ENCODE measurements around the gene NCAM1. TPM values are rescaled to one million over a fixed set of nuclear protein-coding genes. Genes with fewer than 3 reads are reported as not detected.

The NCAM1 gene
- polyA plus RNA-seq, 3 donors from 2014 or later = 35.7 to 143 (median 49.1) TPM

GRCh38 chr11:113168354-113169342 is 207.4 kb downstream of the NCAM1 start:
- Mint-ChIP-seq H3K36me3 (peaks cover 0 to 10% (median 5%) of the 10 kb centered on the region in 3 donors), H3K9me3 (no peaks in the 10 kb centered on the region), H3K4me3 (no peak overlapping the region), H3K4me1 (peaks cover 8 to 82% of the 10 kb centered on the region in 2 donors), H3K27me3 (ENCODE audit: low read depth in 3 of 3) (peaks cover 0 to 2% (median 0%) of the 10 kb centered on the region in 3 donors), H3K27ac (peak overlapping the region in 1 of 6 donors; percentile 31)
- no peak for DNase-seq

GRCh38 chr11:113172382-113172951 is 211.2 kb downstream of the NCAM1 start:
- H3K4me1 Mint-ChIP-seq = peaks cover 28 to 95% of the 10 kb centered on the region in 2 donors
- H3K9me3 Mint-ChIP-seq = no peaks in the 10 kb centered on the region
- H3K27ac Mint-ChIP-seq = no peak overlapping the region

GRCh38 chr11:113173126-113173525 is 211.9 kb downstream of the NCAM1 start:
- peaks cover 0 to 2% (median 0%) of the 10 kb centered on the region in 3 donors for H3K27me3 Mint-ChIP-seq (ENCODE audit: low read depth in 3 of 3)
- H3K36me3 Mint-ChIP-seq = peaks cover 0 to 4% (median 2%) of the 10 kb centered on the region in 3 donors
- H3K4me1 Mint-ChIP-seq = peaks cover 33 to 95% of the 10 kb centered on the region in 2 donors
- no peak overlapping the region for H3K4me3 Mint-ChIP-seq
- no peak for DNase-seq
- H3K27ac Mint-ChIP-seq = no peak overlapping the region
- H3K9me3 Mint-ChIP-seq = no peaks in the 10 kb centered on the region

More at GRCh38 chr11:113172382-113172951, 211.2 kb downstream of the NCAM1 start:
- no peaks in the 10 kb centered on the region for H3K27me3 Mint-ChIP-seq (ENCODE audit: low read depth in 3 of 3)
- DNase-seq = no peak
- no peak overlapping the region for H3K4me3 Mint-ChIP-seq
- H3K36me3 Mint-ChIP-seq = peaks cover 0 to 6% (median 4%) of the 10 kb centered on the region in 3 donors

GRCh38 chr11:113174882-113175281 is 213.7 kb downstream of the NCAM1 start:
- Mint-ChIP-seq H3K36me3 (no peaks in the 10 kb centered on the region), H3K4me1 (peaks cover 35 to 91% of the 10 kb centered on the region in 2 donors), H3K27ac (no peak overlapping the region), H3K27me3 (ENCODE audit: low read depth in 3 of 3) (peaks cover 0 to 2% (median 0%) of the 10 kb centered on the region in 3 donors), H3K9me3 (no peaks in the 10 kb centered on the region), H3K4me3 (no peak overlapping the region)
- no peak for DNase-seq

GRCh38 chr11:113176599-113177360 is 215.6 kb downstream of the NCAM1 start:
- H3K4me3 Mint-ChIP-seq = peak overlapping the region in 1 of 5 donors; percentile 20
- H3K27ac Mint-ChIP-seq = peak overlapping the region in 1 of 6 donors; percentile 8
- no peak for DNase-seq
- H3K4me1 Mint-ChIP-seq = peaks cover 36 to 89% of the 10 kb centered on the region in 2 donors
- peaks cover 0 to 2% (median 0%) of the 10 kb centered on the region in 3 donors for H3K27me3 Mint-ChIP-seq (ENCODE audit: low read depth in 3 of 3)
- H3K9me3 Mint-ChIP-seq = no peaks in the 10 kb centered on the region
- H3K36me3 Mint-ChIP-seq = no peaks in the 10 kb centered on the region

GRCh38 chr11:113177671-113178070 is 216.5 kb downstream of the NCAM1 start:
- no peak for DNase-seq
- H3K4me1 Mint-ChIP-seq = peaks cover 32 to 87% of the 10 kb centered on the region in 2 donors
- H3K36me3 Mint-ChIP-seq = no peaks in the 10 kb centered on the region
- no peak overlapping the region for H3K4me3 Mint-ChIP-seq
- no peak overlapping the region for H3K27ac Mint-ChIP-seq
- H3K9me3 Mint-ChIP-seq = no peaks in the 10 kb centered on the region
- peaks cover 0 to 2% (median 0%) of the 10 kb centered on the region in 3 donors for H3K27me3 Mint-ChIP-seq (ENCODE audit: low read depth in 3 of 3)

GRCh38 chr11:113178381-113179070 is 217.3 kb downstream of the NCAM1 start:
- H3K4me3 Mint-ChIP-seq = no peak overlapping the region
- peaks cover 32 to 78% of the 10 kb centered on the region in 2 donors for H3K4me1 Mint-ChIP-seq
- H3K27ac Mint-ChIP-seq = peak overlapping the region in 2 of 6 donors; percentile 21 to 64
- H3K36me3 Mint-ChIP-seq = no peaks in the 10 kb centered on the region
- DNase-seq = no peak
- H3K27me3 Mint-ChIP-seq (ENCODE audit: low read depth in 3 of 3) = peaks cover 0 to 2% (median 0%) of the 10 kb centered on the region in 3 donors
- H3K9me3 Mint-ChIP-seq = no peaks in the 10 kb centered on the region

- no peak overlapping the region for H3K4me3 Mint-ChIP-seq
- H3K27me3 Mint-ChIP-seq (ENCODE audit: low read depth in 3 of 3) = peaks cover 0 to 2% (median 0%) of the 10 kb centered on the region in 3 donors
Observed at GRCh38 chr11:113179181-113179704, 218.0 kb downstream of the NCAM1 start.

GRCh38 chr11:113181094-113181493 is 219.9 kb downstream of the NCAM1 start:
- peaks cover 29 to 75% of the 10 kb centered on the region in 2 donors for H3K4me1 Mint-ChIP-seq
- no peak overlapping the region for H3K27ac Mint-ChIP-seq
- no peaks in the 10 kb centered on the region for H3K36me3 Mint-ChIP-seq
- no peak for DNase-seq
- H3K9me3 Mint-ChIP-seq = no peaks in the 10 kb centered on the region
- H3K27me3 Mint-ChIP-seq (ENCODE audit: low read depth in 3 of 3) = peaks cover 0 to 2% (median 0%) of the 10 kb centered on the region in 3 donors
- no peak overlapping the region for H3K4me3 Mint-ChIP-seq

More at GRCh38 chr11:113179181-113179704, 218.0 kb downstream of the NCAM1 start:
- no peak for DNase-seq
- peaks cover 30 to 77% of the 10 kb centered on the region in 2 donors for H3K4me1 Mint-ChIP-seq
- H3K27ac Mint-ChIP-seq = no peak overlapping the region
- H3K36me3 Mint-ChIP-seq = no peaks in the 10 kb centered on the region
- no peaks in the 10 kb centered on the region for H3K9me3 Mint-ChIP-seq

- H3K9me3 Mint-ChIP-seq = no peaks in the 10 kb centered on the region
- no peaks in the 10 kb centered on the region for H3K36me3 Mint-ChIP-seq
- no peak overlapping the region for H3K27ac Mint-ChIP-seq
- peaks cover 0 to 2% (median 0%) of the 10 kb centered on the region in 3 donors for H3K27me3 Mint-ChIP-seq (ENCODE audit: low read depth in 3 of 3)
- no peak overlapping the region for H3K4me3 Mint-ChIP-seq
- no peak for DNase-seq
- peaks cover 28 to 75% of the 10 kb centered on the region in 2 donors for H3K4me1 Mint-ChIP-seq
Observed at GRCh38 chr11:113182288-113182687, 221.1 kb downstream of the NCAM1 start.

- H3K36me3 Mint-ChIP-seq = peaks cover 0 to 4% (median 2%) of the 10 kb centered on the region in 3 donors
- no peak overlapping the region for H3K27ac Mint-ChIP-seq
- no peak for DNase-seq
- H3K4me3 Mint-ChIP-seq = no peak overlapping the region
- no peaks in the 10 kb centered on the region for H3K9me3 Mint-ChIP-seq
- H3K4me1 Mint-ChIP-seq = peaks cover 29 to 78% of the 10 kb centered on the region in 2 donors
- no peaks in the 10 kb centered on the region for H3K27me3 Mint-ChIP-seq (ENCODE audit: low read depth in 3 of 3)
Observed at GRCh38 chr11:113184498-113184897, 223.3 kb downstream of the NCAM1 start.

GRCh38 chr11:113188371-113188834 is 227.2 kb downstream of the NCAM1 start:
- Mint-ChIP-seq H3K27ac (peak overlapping the region in 1 of 6 donors; percentile 66), H3K4me3 (no peak overlapping the region), H3K27me3 (ENCODE audit: low read depth in 3 of 3) (no peaks in the 10 kb centered on the region), H3K9me3 (no peaks in the 10 kb centered on the region), H3K4me1 (peaks cover 38 to 85% of the 10 kb centered on the region in 2 donors), H3K36me3 (peaks cover 3 to 6% (median 4%) of the 10 kb centered on the region in 3 donors)
- DNase-seq = no peak

Measured in immature natural killer cell (primary cell).